HG03342 (cell line): ENCODE data around the gene TEDDM1.
A peak's percentile ranks its signal among the peaks of the same experiment; 100 is the strongest.

Experiments
- ATAC-seq: cut with Tn5 transposase; IDR thresholded peaks from one replicate; pipeline ENCODE4 v1.9.1; 2021; ENCODE audit warnings: mild to moderate bottlenecking, moderate library complexity; ENCODE audit not compliant: unreplicated experiment

TEDDM1 gene

DNA sequence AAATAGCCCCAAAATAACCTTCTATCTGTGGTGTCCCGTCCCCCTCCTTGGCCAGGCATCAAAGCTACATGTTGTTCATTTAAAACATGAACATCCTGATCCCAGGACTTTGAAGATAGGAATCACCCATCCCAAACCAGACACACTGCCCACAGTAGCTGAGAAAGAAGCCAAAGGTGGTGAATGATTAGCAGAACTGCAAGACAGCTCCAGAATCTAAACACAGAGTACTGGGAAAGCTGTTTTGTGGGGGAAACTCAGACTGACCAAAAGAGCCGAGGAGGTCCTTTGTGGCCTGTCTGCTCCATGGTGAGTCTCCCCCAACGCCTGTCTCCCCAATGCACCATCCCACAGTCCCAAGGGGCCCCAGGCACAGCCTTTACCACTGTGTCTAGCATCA is 7.3 kb upstream of the TEDDM1 start:
- no peak for ATAC-seq

DNA sequence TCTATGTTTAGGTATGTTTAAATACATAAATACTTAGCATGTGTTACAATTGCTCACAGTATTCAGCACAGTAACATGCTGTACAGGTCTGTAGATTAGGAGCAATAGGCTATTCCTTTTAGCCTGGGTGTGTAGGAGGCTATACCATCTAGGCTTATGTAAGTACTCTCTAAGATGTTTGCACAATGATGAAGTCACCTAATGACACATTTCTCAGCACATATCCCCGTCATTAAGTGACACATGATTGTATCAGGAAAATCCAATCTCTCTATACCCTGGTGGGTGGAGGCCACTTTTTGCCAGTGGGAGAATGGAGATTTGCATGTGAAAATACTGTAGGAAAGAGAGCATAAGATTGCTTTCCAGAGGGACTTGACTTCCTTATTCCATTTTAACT is 5.5 kb upstream of the TEDDM1 start:
- ATAC-seq, result no peak

- ATAC-seq, result no peak
Observed at GRCh38 chr1:182405578-182405977, 5.1 kb upstream of the TEDDM1 start.

- ATAC-seq, result no peak
Observed at GRCh38 chr1:182404781-182405180, 4.3 kb upstream of the TEDDM1 start.

DNA sequence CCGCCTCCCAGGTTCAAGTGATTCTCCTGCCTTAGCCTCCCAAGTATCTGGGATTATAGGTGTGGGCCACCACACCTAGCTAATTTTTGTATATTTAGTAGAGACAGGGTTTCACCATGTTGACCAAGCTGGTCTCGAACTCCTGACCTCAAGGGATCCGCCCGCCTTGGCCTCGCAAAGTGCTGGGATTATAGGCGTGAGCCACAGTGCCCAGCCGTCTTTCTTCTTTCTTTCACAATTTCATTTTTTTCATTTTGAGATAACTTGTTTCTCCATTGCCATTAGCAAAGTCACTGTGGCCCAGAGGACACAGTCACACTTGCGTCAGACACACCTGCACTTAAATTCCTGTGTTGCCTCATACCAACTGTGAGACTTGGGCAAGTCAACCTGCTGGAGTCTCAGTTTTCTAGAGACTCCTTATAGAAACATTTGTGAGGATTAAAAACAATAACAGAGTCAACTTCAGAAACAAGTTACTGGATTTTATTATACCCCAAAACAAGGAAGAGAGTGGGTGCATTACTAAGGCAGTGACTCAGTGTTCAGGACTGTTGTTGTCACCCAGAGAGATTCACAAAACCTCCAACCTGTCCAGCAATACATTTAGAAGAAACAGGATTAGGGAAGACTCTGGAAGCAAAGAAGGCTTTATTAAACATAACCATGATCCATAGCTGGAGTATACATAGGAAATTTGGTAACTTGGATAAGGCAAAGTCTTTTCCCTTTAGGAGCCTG is 2.6 kb downstream of the TEDDM1 start:
- no peak for ATAC-seq

DNA sequence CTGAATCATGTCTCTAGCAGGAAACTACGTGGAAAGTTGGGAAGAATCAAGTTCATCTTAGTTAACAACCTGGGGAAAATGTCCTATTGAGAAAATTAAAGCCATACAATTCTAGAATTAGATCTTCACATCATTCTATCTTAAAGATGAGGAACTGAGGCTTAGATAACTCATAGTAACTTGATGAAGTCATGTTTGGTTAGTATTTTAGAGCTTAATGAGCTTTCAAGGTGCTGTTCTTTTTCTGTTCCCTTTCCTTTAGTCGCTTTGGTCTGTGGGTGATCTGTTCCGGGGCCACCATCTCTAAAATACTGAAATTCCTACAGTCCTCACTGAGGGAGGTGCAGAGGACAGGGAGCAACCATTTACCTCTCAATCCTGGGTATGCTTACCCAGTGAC is 4.6 kb downstream of the TEDDM1 start:
- ATAC-seq, result no peak

DNA sequence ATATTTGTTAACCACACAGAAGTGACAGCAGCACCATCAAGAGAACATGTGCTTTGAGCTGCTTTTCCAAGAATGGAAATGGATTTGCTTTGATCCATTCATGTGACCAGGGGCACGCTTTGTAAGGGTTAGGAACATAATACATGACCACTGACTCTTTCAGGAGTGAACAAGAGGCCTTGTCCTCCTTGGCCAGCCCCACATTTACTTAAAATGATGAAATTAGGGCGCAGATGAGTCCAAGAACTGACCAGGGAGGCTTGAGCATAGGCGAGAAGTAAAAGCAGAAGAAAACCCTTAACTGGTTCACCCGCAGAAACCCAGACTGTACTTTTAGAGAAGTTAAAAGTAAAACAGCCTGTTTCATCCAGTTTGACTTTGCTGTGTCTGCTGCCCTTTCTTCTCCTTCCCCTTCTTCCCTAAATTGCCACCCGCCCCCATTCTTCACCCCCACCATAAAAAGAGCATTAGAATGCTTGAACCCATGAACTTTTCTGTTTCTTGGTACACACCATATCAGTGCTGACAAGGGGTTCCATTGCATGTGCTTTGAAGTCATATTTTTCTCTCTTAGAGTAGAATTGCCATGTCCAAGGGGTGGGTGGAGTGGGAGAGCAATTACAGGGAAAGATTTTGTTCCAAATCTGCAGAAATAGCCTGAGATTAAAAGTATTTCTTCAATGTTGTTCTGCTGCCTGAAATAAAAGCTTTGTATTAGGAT is 6.3 kb downstream of the TEDDM1 start:
- ATAC-seq, result no peak

GRCh38 chr1:182392050-182393028 is 8.1 kb downstream of the TEDDM1 start:
- peak; percentile 19 for ATAC-seq

GRCh38 chr1:182391362-182392049 is 9.0 kb downstream of the TEDDM1 start, which contains the start of gene GLUL:
Gene GLUL, minus strand, starts transcription at chr1:182391790. Its CDS starts 3,053 bp downstream, at chr1:182388737.
- peak; percentile 76 for ATAC-seq

- ATAC-seq, result peak; percentile 0
Observed at GRCh38 chr1:182391028-182391361, 9.5 kb downstream of the TEDDM1 start.

DNA sequence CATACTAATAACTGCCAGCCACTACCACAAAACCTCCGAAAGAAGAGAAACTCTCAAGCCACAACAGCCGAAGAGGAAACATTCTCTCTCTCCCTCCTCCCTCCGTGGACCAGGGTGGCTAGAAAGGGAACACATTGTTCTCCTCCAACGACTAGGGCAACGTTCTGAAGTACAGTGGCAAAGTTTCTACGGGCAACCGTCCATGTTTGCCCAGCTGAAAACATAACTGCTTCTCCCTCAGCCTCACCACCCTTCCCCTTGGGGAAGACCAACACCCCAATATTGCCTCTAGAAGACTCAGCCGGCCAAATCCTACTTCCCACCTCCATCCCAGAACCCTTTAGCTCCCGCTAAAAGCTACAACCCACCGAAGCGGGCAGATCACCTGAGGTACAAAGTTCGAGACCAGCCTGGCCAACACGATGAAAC is 10.8 kb downstream of the TEDDM1 start:
- no peak for ATAC-seq

DNA sequence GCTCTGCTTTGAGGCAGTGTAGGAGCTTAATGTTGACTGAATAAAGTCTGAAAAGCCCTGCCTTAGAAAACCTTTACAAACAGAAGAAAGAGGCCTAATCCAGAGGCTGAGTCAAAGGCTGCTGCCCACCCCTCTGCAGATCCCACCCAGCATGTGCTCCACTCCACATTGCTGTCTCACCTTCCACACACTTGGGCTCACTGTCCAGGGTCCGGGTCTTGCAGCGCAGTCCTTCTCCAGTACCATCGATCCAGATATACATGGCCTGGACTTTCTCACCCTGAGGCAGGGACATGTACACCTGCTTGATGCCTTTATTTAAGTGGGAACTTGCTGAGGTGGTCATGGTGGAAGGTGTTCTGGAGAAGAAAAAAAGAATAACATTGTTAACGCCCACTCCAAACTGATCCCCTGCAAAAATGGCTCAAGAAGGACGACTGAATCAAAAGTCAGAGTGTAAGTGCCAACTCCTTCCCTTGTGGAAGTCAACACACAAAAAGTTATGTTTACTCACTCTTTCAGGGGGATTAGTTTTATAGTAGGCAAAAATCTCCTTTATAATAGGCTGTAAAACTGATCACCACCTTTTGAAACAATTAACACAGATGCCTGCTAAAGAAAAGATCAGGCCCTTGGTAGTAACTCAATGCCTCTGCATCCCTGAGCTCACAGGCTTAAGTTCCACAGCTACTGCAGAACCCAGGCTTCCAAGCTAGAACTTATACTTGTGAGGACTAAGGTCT is 11.9 kb downstream of the TEDDM1 start:
- ATAC-seq, result no peak

DNA sequence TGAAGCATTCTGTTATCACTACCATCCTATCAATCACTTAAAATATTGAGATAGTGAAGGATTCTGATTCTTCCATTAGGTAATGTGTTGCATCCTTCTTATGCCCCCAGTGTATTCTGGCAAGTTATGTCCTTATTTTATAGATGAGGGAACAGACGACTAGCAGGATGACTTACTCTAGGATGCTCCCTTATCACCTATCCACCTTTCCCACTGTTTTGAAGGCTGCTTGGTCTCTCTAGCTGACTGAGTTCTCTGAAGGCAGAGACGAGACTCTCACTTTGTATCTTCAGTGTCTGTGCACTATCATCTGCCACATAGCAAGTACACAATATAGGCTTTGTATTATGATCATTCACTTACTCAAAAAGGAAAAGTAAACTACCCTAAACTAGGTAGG is 12.9 kb downstream of the TEDDM1 start:
- ATAC-seq, result no peak

- no peak for ATAC-seq
Observed at GRCh38 chr1:182386980-182387379, 13.5 kb downstream of the TEDDM1 start.

GRCh38 chr1:182385885-182386853 is 14.3 kb downstream of the TEDDM1 start:
- no peak for ATAC-seq

GRCh38 chr1:182384387-182384960 is 16.0 kb downstream of the TEDDM1 start:
- no peak for ATAC-seq

GRCh38 chr1:182383934-182384333 is 16.5 kb downstream of the TEDDM1 start:
- no peak for ATAC-seq

GRCh38 chr1:182383037-182383661 is 17.3 kb downstream of the TEDDM1 start:
- ATAC-seq, result no peak
